KBM-7 (cell line): ENCODE measurements around the gene ADAMTS1.

Source experiments
- DNase-seq: peaks from one replicate; pipeline ENCODE4 v3.0.0-alpha.2; 2015
- in situ Hi-C: fragments of 300-500 bp; cut with MboI; formaldehyde crosslinking; loops from 2 replicates; pipeline ENCODE4 v1.14.3; 2020; ENCODE audit warnings: low sequenced_read_pairs, low pct_unique_long_range_greater_than_20kb, mixed read lengths

Gene ADAMTS1

GRCh38 chr21:26826801-26827200 is 18.4 kb downstream of the ADAMTS1 start:
- DNase-seq, result no peak
- in situ Hi-C loops, result loop anchor here (25.0 kb wide), 1 partner anchor 886 kb away; no protein-coding TSS in a partner anchor

- in situ Hi-C loops, result no loop called here
- no peak for DNase-seq
Observed at GRCh38 chr21:26820509-26820908, 24.7 kb downstream of the ADAMTS1 start.

- DNase-seq, result no peak
Observed at GRCh38 chr21:26819740-26820324, 25.4 kb downstream of the ADAMTS1 start.

GRCh38 chr21:26818906-26819305 is 26.3 kb downstream of the ADAMTS1 start:
- in situ Hi-C loops, result no loop called here
- no peak for DNase-seq

More at GRCh38 chr21:26819740-26820324, 25.4 kb downstream of the ADAMTS1 start:
- in situ Hi-C loops, result no loop called here

GRCh38 chr21:26815197-26815596 is 30.0 kb downstream of the ADAMTS1 start:
- DNase-seq, result no peak
- in situ Hi-C loops, result no loop called here

- in situ Hi-C loops, result no loop called here
- DNase-seq, result no peak
Observed at GRCh38 chr21:26814386-26814785, 30.8 kb downstream of the ADAMTS1 start.

GRCh38 chr21:26813426-26813998 is 31.7 kb downstream of the ADAMTS1 start:
- no peak for DNase-seq
- in situ Hi-C loops, result no loop called here

- in situ Hi-C loops, result no loop called here
- no peak for DNase-seq
Observed at GRCh38 chr21:26812173-26812572, 33.0 kb downstream of the ADAMTS1 start.

GRCh38 chr21:26811482-26811881 is 33.7 kb downstream of the ADAMTS1 start:
- no peak for DNase-seq
- in situ Hi-C loops, result no loop called here

GRCh38 chr21:26810676-26811415 is 34.4 kb downstream of the ADAMTS1 start:
- DNase-seq, result no peak
- in situ Hi-C loops, result no loop called here

- in situ Hi-C loops, result no loop called here
- no peak for DNase-seq
Observed at GRCh38 chr21:26810266-26810665, 34.9 kb downstream of the ADAMTS1 start.

- DNase-seq, result no peak
- in situ Hi-C loops, result no loop called here
Observed at GRCh38 chr21:26809745-26810144, 35.5 kb downstream of the ADAMTS1 start.

- DNase-seq, result no peak
- in situ Hi-C loops, result no loop called here
Observed at GRCh38 chr21:26806801-26807295, 38.4 kb downstream of the ADAMTS1 start.

GRCh38 chr21:26804895-26805609 is 40.2 kb downstream of the ADAMTS1 start:
- in situ Hi-C loops, result no loop called here

GRCh38 chr21:26801498-26801897 is 43.7 kb downstream of the ADAMTS1 start:
- in situ Hi-C loops, result no loop called here
- DNase-seq, result no peak

More at GRCh38 chr21:26804895-26805609, 40.2 kb downstream of the ADAMTS1 start:
- no peak for DNase-seq

GRCh38 chr21:26800970-26801431 is 44.2 kb downstream of the ADAMTS1 start:
- in situ Hi-C loops, result no loop called here
- no peak for DNase-seq

- in situ Hi-C loops, result no loop called here
- no peak for DNase-seq
Observed at GRCh38 chr21:26800455-26800854, 44.8 kb downstream of the ADAMTS1 start.

GRCh38 chr21:26800001-26800400 is 45.2 kb downstream of the ADAMTS1 start:
- no peak for DNase-seq
- in situ Hi-C loops, result no loop called here

GRCh38 chr21:26798856-26799751 is 46.1 kb downstream of the ADAMTS1 start:
- no peak for DNase-seq
- in situ Hi-C loops, result no loop called here
